ENCODE measurements around the gene RAD23A.
A peak's percentile ranks its signal among the peaks of the same experiment; 100 is the strongest.
"Not testable (repeated sequence)": the region's sequence is repeated elsewhere in the genome, so short reads cannot be mapped to it uniquely, and the experiment has no call there.

The RAD23A gene

GRCh38 chr19:12945479-12946091, at the start of gene RAD23A:
TSS of gene RAD23A (plus strand) at chr19:12945862. CDS start at chr19:12945949, 87 bp downstream.
- peak; percentile 95 to 96 for DNase-seq (ENCODE audit: low read depth in 2 of 2)

DNA sequence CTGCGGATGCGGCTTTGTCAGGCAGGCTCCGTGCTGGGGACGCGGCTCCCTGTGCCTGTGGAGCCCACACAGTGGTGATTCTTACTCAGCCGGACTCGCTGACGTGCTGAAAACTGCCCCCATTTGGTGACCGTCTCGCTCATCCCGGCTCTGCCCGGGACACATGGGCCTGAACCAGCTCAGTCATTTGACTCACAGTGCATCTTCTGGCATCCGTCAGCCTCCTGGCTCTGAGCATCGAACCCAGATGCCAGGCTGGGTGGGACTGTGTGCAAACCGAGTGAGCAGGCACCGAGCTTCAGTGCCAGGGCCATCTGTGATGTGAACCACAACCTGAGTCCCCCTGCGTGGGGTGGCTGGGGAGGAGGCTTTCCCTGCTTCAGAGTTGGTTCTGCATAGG, 49.2 kb upstream of the RAD23A start:
- DNase-seq (ENCODE audit: low read depth in 2 of 2) = no peak

- no peak for DNase-seq (ENCODE audit: low read depth in 2 of 2)
These were observed 45.7 kb upstream of the RAD23A start for GRCh38 chr19:12899891-12900518.

DNA sequence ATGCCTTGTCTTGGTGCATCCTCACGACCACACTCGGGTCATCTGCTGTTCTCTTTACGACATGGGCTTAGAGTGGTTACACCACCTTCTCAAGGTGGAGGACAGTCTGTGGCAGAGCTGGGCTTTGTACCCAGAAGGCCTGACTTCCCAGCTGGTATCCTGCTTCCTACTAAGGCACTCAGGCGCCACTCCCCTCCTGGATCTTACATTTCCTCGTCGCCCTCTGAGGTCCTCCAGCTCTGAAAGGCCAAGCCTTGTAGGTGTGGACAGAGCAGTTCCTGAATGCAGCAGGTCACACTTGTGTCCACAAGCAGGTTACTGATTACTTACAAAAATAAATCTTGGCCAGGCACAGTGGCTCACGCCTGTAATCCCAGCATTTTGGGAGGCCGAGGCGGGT, 38.5 kb upstream of the RAD23A start:
- DNase-seq (ENCODE audit: low read depth in 2 of 2) = no peak

GRCh38 chr19:12912571-12912970, 33.1 kb upstream of the RAD23A start:
- DNase-seq (ENCODE audit: low read depth in 2 of 2) = no peak

- DNase-seq (ENCODE audit: low read depth in 2 of 2) = peak; percentile 33
These were observed 32.6 kb upstream of the RAD23A start for GRCh38 chr19:12913011-12913561.

- no peak for DNase-seq (ENCODE audit: low read depth in 2 of 2)
These were observed 31.6 kb upstream of the RAD23A start for GRCh38 chr19:12913851-12914690.

DNA sequence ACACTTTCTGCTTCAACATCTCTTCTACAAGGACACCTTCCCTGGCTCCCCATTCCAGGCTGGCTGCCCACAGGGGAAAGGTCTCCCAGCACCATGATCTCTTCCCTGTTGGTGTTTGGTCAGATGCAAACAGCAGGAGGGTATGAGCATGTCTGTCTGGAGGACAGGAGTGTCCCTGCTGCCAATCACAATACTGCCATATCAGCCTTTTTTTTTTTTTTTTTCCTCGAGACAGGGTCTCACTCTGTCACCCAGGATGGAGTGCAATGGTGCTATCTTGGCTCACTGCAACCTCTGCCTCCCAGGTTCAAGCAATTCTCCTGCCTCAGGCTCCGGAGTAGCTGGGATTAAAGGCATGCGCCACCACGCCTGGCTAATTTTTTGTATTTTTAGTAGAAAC, 29.8 kb upstream of the RAD23A start:
- DNase-seq (ENCODE audit: low read depth in 2 of 2) = not testable (repeated sequence)

GRCh38 chr19:12918253-12918652, 27.4 kb upstream of the RAD23A start:
- DNase-seq (ENCODE audit: low read depth in 2 of 2) = no peak

DNA sequence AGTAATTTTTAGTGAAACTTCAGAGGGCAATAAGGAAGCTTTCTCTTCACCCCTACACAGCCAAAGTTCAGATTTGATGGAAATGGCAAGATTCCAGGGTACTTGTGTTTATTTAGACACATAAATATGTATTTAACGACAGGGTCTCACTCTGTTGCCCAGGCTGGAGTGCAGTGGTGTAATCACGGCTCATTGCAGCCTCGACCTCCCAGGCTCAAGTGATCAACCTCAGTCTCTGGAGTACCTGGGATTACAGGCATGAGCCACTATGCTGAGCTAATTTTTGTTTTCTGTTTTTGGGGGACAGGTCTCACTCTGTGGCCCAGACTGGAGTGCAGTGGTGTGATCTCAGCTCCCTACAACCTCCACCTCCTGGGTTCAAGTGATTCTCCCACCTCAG, 24.6 kb upstream of the RAD23A start:
- no peak for DNase-seq (ENCODE audit: low read depth in 2 of 2)

DNA sequence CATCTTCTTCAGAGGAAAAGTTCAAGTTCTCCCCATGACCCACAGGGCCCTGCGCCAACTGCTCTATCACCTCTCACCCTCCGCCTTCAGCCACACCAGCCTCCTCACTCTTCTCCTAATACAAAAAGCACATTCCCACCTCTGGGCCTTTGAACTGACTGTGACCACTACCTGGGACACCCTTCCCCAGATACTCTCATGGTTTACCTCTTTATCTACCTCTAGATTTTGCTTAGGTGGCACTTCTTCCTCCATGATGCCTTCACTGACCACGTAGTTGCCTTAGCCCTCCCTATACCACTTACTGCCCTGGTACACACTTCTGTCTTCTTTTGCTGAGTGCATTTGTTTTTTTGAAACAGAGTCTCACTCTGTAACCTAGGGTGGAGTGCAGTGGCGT, 22.7 kb upstream of the RAD23A start:
- no peak for DNase-seq (ENCODE audit: low read depth in 2 of 2)

DNA sequence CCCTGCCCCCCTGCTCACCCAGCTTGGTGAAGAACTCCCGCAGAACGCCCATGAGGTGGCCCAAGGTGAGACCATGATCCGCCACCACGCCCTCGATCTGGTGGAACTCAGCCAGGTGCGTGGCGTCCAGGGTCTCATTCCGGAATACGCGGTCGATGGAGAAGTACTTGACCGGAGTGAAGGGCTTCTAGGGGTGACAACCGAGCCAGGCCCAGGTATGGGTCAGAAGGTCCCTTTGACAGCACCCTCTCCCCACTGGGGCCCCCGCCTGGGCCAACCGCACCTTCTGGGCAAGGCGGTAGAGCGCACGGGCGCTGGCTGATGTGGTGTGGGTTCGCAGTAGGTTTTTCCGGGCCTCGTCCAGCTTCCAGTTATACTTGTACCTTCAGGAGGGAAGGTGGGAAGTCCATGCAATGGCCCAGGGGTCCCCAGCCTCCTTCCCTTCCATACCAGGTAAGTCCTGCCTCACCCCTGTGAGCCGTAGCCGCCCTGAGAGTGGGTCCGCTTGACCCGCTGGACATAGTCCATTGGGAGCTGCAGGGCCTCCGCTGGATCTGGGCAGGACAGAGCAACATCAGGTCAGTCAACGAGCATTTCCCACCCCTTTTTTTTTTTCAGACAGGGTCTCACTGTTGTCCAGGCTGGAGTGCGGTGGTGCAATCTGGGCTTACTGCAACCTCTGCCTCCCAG, 20.9 kb upstream of the RAD23A start:
- no peak for DNase-seq (ENCODE audit: low read depth in 2 of 2)

- DNase-seq (ENCODE audit: low read depth in 2 of 2) = no peak
These were observed 15.5 kb upstream of the RAD23A start for GRCh38 chr19:12930002-12930645.

DNA sequence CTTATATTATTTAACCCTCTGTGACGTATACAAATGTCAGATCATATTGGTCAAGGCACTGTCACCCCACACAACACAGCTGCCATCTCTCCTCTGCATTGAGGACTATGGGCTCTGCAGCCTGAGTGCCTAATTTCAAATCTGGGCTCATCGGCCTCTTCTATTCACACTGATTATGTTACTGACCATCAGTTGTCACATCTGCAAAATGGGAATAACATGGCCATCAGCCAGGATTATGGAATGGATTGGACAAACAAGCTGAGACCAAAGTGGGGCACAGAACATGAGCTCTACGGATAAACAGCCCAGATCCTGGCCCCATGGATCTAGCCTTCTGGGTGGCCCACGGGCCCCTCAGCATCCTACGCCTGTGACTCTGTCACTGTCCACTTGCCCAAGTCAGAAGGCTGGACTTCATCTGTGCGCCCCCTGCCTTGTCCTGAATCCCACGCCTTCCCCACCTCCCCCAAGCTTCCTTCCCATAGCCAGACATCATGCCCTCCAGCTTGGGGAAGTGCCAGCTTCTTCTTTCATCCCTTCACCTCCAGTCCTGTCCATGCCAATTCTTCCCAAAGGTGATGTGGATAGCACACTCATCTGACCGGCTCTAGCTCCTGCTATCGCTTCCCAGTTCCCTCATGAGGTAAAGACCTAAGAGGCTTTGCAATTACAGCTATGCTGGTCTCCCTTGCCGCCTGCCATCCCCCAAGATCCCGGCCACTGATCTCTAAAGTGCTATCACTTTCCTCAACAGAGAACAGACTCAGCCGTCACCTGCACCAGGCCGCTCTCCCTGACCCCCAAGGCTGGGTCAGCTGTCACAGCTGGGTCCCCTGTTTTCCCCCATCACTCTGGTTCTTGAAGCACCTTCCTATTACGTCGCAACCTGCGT, 13.0 kb upstream of the RAD23A start:
- DNase-seq (ENCODE audit: low read depth in 2 of 2) = no peak

DNA sequence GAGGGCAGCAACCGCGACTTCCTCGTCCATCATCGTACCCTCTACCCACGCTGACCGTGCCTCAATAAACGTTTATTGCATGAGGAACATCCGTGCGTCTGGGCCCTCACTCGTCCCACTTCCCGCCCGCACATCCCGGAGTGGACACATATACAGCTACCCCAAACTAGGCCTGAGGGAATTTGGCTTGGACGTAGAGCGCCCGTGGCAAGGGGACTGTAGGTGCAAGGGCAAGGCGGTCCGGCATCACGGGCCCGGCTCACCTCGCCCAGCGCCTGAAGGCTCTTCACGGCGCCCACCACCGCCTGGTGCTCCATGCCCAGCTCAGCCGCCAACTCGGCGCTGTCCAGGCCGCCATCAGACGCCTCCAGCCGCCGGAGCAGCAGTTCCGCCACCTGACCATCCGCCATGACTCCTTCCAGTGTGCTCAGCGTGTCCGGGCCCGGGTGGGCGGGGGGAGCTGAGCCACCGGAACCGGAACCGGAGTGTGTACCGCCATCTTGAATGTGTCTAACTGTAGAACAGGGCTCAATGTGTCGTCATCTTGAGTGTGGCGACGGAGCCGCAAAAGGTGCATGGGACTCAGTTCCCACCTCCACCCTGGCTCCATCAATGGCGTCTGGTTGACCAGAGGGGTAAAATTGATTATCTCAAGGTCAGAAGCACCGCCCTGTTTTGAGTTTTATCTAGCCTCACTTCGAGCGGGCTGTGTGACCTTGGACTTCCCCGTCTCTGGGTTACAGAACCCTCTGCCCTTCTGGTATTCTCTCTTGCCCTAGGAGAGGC, 12.2 kb upstream of the RAD23A start, which contains the start of gene FARSA:
Gene FARSA, minus strand, starts transcription at position 425 of the 786 bp plus-strand sequence. Its CDS starts 15 bp downstream, at position 410.
- peak; percentile 54 to 59 for DNase-seq (ENCODE audit: low read depth in 2 of 2)

DNA sequence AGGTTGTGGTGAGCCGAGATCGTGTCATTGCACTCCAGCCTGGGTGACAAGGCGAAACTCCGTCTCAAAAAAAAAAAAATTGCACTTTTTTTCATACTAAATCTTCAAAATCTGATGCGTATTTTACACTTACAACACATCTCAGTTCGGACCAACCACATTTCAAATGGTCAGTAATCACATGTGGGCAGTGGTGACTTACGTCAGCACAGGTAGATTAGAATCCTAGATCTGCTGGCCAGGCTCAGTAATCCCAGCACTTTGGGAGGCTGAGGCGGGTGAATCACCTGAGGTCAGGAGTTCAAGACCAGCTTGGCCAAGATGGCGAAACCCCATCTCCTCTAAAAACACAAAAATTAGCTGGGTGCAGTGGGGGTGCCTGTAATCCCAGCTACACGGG, 10.6 kb upstream of the RAD23A start:
- no peak for DNase-seq (ENCODE audit: low read depth in 2 of 2)

DNA sequence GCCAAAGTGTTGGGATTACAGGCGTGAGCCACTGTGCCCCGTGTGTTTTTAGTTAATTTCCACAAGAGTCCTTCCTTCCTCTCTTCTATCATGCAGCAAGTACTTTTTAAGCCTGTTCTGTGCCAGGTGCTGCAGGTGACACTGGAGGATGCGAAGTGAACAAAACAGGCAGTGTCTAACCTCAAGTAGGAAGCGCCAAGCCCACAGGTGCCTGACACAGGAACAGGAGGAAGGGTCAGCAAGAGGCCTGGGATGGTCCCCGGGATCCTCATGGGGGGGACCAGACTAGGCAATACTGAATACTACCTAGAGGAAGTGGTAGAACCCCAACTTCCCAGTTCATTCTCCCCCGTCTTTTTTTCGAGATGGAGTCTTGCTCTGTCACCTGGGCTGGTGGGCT, 9.1 kb upstream of the RAD23A start:
- no peak for DNase-seq (ENCODE audit: low read depth in 2 of 2)

DNA sequence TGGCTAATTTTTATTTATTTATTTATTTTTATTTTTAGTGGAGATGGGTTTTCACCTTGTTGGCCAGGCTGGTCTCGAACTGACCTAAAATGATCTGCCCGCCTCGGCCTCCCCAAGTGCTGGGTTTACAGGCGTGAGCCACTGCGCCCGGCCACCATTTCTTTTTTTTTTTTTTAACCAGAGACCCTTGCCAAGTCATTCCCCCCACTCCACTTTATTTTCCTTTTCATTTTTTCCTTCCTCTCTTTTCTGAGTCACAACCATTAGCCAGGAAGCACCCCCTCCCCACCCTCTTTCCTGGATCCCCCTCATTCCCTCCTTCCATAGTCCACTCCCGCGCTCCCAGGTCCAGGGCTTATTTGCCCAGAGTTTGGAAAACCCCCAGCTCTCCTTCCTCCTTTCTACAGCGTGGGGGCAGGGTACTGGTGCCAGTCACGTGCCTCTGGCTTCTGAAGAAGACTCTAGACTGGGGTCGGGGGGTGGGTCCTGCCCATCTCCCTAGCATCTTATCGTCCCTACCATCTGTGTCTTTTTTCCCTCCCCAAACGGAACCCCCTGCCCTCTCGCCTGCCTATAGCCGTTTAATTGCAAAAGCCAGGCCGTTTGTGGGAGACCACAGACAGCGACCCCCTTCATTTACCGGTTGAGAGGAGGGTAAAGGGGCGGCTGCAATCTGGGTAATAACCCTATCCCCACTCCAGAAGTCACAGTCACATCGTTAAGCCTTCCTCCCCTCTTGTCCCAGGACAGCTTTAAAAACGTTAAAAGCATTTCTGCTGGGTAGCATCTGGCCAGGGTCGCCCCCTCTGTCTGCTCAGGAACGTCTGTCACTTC, 8.4 kb upstream of the RAD23A start:
- DNase-seq (ENCODE audit: low read depth in 2 of 2) = no peak

All from fibroblast of skin of left biceps (primary cell).